Endothelial cell (in vitro differentiated cells): ENCODE measurements around the gene SNTA1. TPM values are rescaled to one million over a fixed set of nuclear protein-coding genes. Genes with fewer than 3 reads are reported as not detected.
"Not testable (repeated sequence)": the region's sequence is repeated elsewhere in the genome, so short reads cannot be mapped to it uniquely, and the experiment has no call there.

Experiments used
- DNase-seq: peaks from one replicate; pipeline ENCODE4 v3.0.0; 2021; ENCODE audit warnings: low spot score
- H3K27ac Mint-ChIP-seq: one replicate; pipeline ENCODE4 v1.8.0; 2021; ENCODE audit warnings: mixed read lengths, inconsistent platforms; ENCODE audit not compliant: unreplicated experiment
- H3K27me3 Mint-ChIP-seq: one replicate; pipeline ENCODE4 v1.8.0; 2021; ENCODE audit warnings: mild to moderate bottlenecking, moderate library complexity, mixed read lengths, inconsistent platforms; ENCODE audit not compliant: unreplicated experiment
- H3K36me3 Mint-ChIP-seq: one replicate; pipeline ENCODE4 v1.8.0; 2021; ENCODE audit warnings: mild to moderate bottlenecking, low read depth, mixed read lengths, inconsistent platforms; ENCODE audit not compliant: unreplicated experiment
- H3K4me1 Mint-ChIP-seq: one replicate; pipeline ENCODE4 v1.8.0; 2021; ENCODE audit warnings: mild to moderate bottlenecking, mixed read lengths, inconsistent platforms; ENCODE audit not compliant: unreplicated experiment
- H3K4me3 Mint-ChIP-seq: one replicate; pipeline ENCODE4 v1.8.0; 2021; ENCODE audit warnings: mild to moderate bottlenecking, mixed read lengths, inconsistent platforms; ENCODE audit not compliant: unreplicated experiment
- H3K9me3 Mint-ChIP-seq: one replicate; pipeline ENCODE4 v1.8.0; 2021; ENCODE audit warnings: mixed read lengths, inconsistent platforms; ENCODE audit not compliant: unreplicated experiment
- CTCF ChIP-seq: fragments of 200-600 bp; sonication (generic); IDR thresholded peaks from one replicate; pipeline ENCODE4 v1.5.0; 2021; ENCODE audit warnings: antibody characterized with exemption; ENCODE audit not compliant: unreplicated experiment
- long read RNA-seq: library from polyadenylated mRNA; unstranded; transcript quantifications from one replicate; pipeline ENCODE4 v2.0.0, GENCODE V29; 2020; ENCODE audit not compliant: unreplicated experiment
- total RNA-seq: library from RNA; stranded (reverse); fragmentation: NEBNext Ultra II Directional; extraction: Animal tissue kit (Norgen Biotek cat#: 25700); gene quantifications from one replicate; pipeline ENCODE4 v1.2.1, GENCODE V29; 2021; ENCODE audit not compliant: unreplicated experiment

The SNTA1 gene
- total RNA-seq: 1.6 TPM
- long read RNA-seq: 0 reads

GRCh38 chr20:33443512-33444239 is at the start of gene SNTA1:
SNTA1 (minus strand) TSS chr20:33443763; CDS start chr20:33443620, 143 bp downstream.
- Mint-ChIP-seq H3K4me1 (peaks cover 9% of the 10 kb centered on the region), H3K9me3 (peaks cover 4% of the 10 kb centered on the region), H3K27me3 (peaks cover 8% of the 10 kb centered on the region), H3K36me3 (peaks cover 3% of the 10 kb centered on the region), H3K4me3 (peak within 1 kb of the TSS; percentile 82), H3K27ac (no peak within 1 kb of the TSS)
- DNase-seq: peak; percentile 82
- no peak for TF ChIP-seq CTCF

- H3K36me3 Mint-ChIP-seq: no peaks in the 10 kb centered on the region
- no peaks in the 10 kb centered on the region for H3K27me3 Mint-ChIP-seq
- H3K4me3 Mint-ChIP-seq: peak overlapping the region; percentile 95
- no peaks in the 10 kb centered on the region for H3K4me1 Mint-ChIP-seq
- no peak for DNase-seq
- TF ChIP-seq CTCF: no peak
- no peaks in the 10 kb centered on the region for H3K9me3 Mint-ChIP-seq
- H3K27ac Mint-ChIP-seq: peak overlapping the region; percentile 16
Observed at GRCh38 chr20:33490934-33491656, 47.5 kb upstream of the SNTA1 start.

- Mint-ChIP-seq H3K9me3 (no peaks in the 10 kb centered on the region), H3K4me3 (peak within 1 kb of the TSS; percentile 95), H3K4me1 (no peaks in the 10 kb centered on the region), H3K36me3 (no peaks in the 10 kb centered on the region), H3K27me3 (no peaks in the 10 kb centered on the region), H3K27ac (peak within 1 kb of the TSS; percentile 16)
- DNase-seq: no peak
- TF ChIP-seq CTCF: no peak
Observed at GRCh38 chr20:33490023-33490933, 46.7 kb upstream of the SNTA1 start, which contains the start of gene CBFA2T2. CBFA2T2 (plus strand) TSS chr20:33490096; CDS start chr20:33490268, 172 bp downstream.

GRCh38 chr20:33489495-33490022 is 46.0 kb upstream of the SNTA1 start:
- no peak for TF ChIP-seq CTCF
- Mint-ChIP-seq H3K4me3 (peak overlapping the region; percentile 80), H3K27ac (no peak overlapping the region), H3K36me3 (no peaks in the 10 kb centered on the region), H3K4me1 (no peaks in the 10 kb centered on the region), H3K9me3 (no peaks in the 10 kb centered on the region), H3K27me3 (no peaks in the 10 kb centered on the region)
- DNase-seq: peak; percentile 100

- H3K9me3 Mint-ChIP-seq, H3K36me3 Mint-ChIP-seq, H3K27me3 Mint-ChIP-seq, DNase-seq, H3K27ac Mint-ChIP-seq, H3K4me3 Mint-ChIP-seq, H3K4me1 Mint-ChIP-seq: not testable (repeated sequence)
Observed at GRCh38 chr20:33488661-33489494, 45.3 kb upstream of the SNTA1 start.
